Fibroblast of lung (primary cell): ENCODE data around the gene RPS6KA2.

ENCODE experiments used
- CTCF ChIP-seq, 2 donors: IDR thresholded peaks in 1 of 2; conservative IDR thresholded peaks in 1 of 2; 1 replicate in 1 of 2; 2 replicates in 1 of 2; pipeline ENCODE4 v1.5.1; 2011 to 2012; ENCODE audit warnings: low read length in 2 of 2, control low read depth in 1 of 2, inconsistent platforms in 1 of 2, low read depth in 1 of 2, mild to moderate bottlenecking in 1 of 2
- EZH2 ChIP-seq: IDR thresholded peaks from 2 replicates; pipeline ENCODE4 v1.5.1; 2012; ENCODE audit warnings: low read length, control low read depth, mild to moderate bottlenecking; ENCODE audit errors: missing control alignments

DNA sequence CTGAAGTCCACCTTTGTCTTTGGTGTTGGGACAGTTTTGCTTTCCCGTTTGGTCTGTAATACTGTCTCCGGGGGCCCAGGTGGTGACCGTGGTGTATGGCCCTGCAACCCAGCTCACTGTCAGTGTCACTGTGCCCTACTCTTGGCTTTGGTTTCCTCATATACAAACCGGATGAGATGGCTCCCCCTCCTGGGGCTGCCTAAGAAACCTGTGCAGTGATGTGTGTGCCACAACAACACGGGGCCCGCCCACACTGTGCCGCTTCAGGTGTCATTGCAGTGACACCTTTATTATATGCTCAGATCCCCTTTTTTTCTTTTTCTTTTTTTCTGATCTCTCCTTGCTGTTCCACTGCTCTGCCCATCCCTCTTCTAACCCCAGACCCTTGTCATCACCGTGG lies 114.5 kb downstream of the RPS6KA2 start:
- TF ChIP-seq CTCF (conservative IDR thresholded peaks at IDR 0.05 in 1 of 2, IDR thresholded peaks at IDR 0.05 in 1 of 2; ENCODE audit: low read depth in 1 of 2, low read length in 2 of 2) = no peak
- TF ChIP-seq EZH2 = no peak
